ENCODE data around the gene CFAP54. TPM values are rescaled to one million over a fixed set of nuclear protein-coding genes. Genes with fewer than 3 reads are reported as not detected.
"Not testable (repeated sequence)": the region's sequence is repeated elsewhere in the genome, so short reads cannot be mapped to it uniquely, and the experiment has no call there.

The CFAP54 gene
- total RNA-seq, 1 experiment from 2014 or later, result 0.40 TPM

GRCh38 chr12:96466939-96467751 is 22.2 kb upstream of the CFAP54 start:
- no peak for DNase-seq (ENCODE audit: low read depth, low spot score)
- in situ Hi-C loops (cut with HindIII; ENCODE audit: low pct_unique_long_range_greater_than_20kb, low sequenced_read_pairs), result no loop called here

- in situ Hi-C loops (cut with HindIII; ENCODE audit: low pct_unique_long_range_greater_than_20kb, low sequenced_read_pairs), result no loop called here
Observed at GRCh38 chr12:96471368-96472050, 17.9 kb upstream of the CFAP54 start.

GRCh38 chr12:96472384-96472783 is 17.0 kb upstream of the CFAP54 start:
- in situ Hi-C loops (cut with HindIII; ENCODE audit: low pct_unique_long_range_greater_than_20kb, low sequenced_read_pairs), result no loop called here
- DNase-seq (ENCODE audit: low read depth, low spot score), result no peak

More at GRCh38 chr12:96471368-96472050, 17.9 kb upstream of the CFAP54 start:
- no peak for DNase-seq (ENCODE audit: low read depth, low spot score)

GRCh38 chr12:96473394-96474093 is 15.8 kb upstream of the CFAP54 start:
- in situ Hi-C loops (cut with HindIII; ENCODE audit: low pct_unique_long_range_greater_than_20kb, low sequenced_read_pairs), result no loop called here
- no peak for DNase-seq (ENCODE audit: low read depth, low spot score)

- no peak for DNase-seq (ENCODE audit: low read depth, low spot score)
- in situ Hi-C loops (cut with HindIII; ENCODE audit: low pct_unique_long_range_greater_than_20kb, low sequenced_read_pairs), result no loop called here
Observed at GRCh38 chr12:96474206-96474605, 15.2 kb upstream of the CFAP54 start.

GRCh38 chr12:96478011-96478410 is 11.4 kb upstream of the CFAP54 start:
- DNase-seq (ENCODE audit: low read depth, low spot score), result no peak
- in situ Hi-C loops (cut with HindIII; ENCODE audit: low pct_unique_long_range_greater_than_20kb, low sequenced_read_pairs), result no loop called here

- in situ Hi-C loops (cut with HindIII; ENCODE audit: low pct_unique_long_range_greater_than_20kb, low sequenced_read_pairs), result no loop called here
- DNase-seq (ENCODE audit: low read depth, low spot score), result no peak
Observed at GRCh38 chr12:96482086-96482485, 7.3 kb upstream of the CFAP54 start.

- no peak for DNase-seq (ENCODE audit: low read depth, low spot score)
- in situ Hi-C loops (cut with HindIII; ENCODE audit: low pct_unique_long_range_greater_than_20kb, low sequenced_read_pairs), result no loop called here
Observed at GRCh38 chr12:96483116-96483515, 6.3 kb upstream of the CFAP54 start.

GRCh38 chr12:96486751-96487613 is 2.4 kb upstream of the CFAP54 start:
- no peak for DNase-seq (ENCODE audit: low read depth, low spot score)
- in situ Hi-C loops (cut with HindIII; ENCODE audit: low pct_unique_long_range_greater_than_20kb, low sequenced_read_pairs), result no loop called here

GRCh38 chr12:96487634-96488033 is 1.7 kb upstream of the CFAP54 start:
- DNase-seq (ENCODE audit: low read depth, low spot score), result no peak

GRCh38 chr12:96493106-96493505 is 3.7 kb downstream of the CFAP54 start:
- DNase-seq (ENCODE audit: low read depth, low spot score), result no peak
- in situ Hi-C loops (cut with HindIII; ENCODE audit: low pct_unique_long_range_greater_than_20kb, low sequenced_read_pairs), result no loop called here

More at GRCh38 chr12:96487634-96488033, 1.7 kb upstream of the CFAP54 start:
- in situ Hi-C loops (cut with HindIII; ENCODE audit: low pct_unique_long_range_greater_than_20kb, low sequenced_read_pairs), result no loop called here

- DNase-seq (ENCODE audit: low read depth, low spot score); in situ Hi-C loops (cut with HindIII; ENCODE audit: low pct_unique_long_range_greater_than_20kb, low sequenced_read_pairs): not testable (repeated sequence)
Observed at GRCh38 chr12:96494154-96494553, 4.8 kb downstream of the CFAP54 start.

GRCh38 chr12:96495155-96495554 is 5.8 kb downstream of the CFAP54 start:
- DNase-seq (ENCODE audit: low read depth, low spot score), result no peak
- in situ Hi-C loops (cut with HindIII; ENCODE audit: low pct_unique_long_range_greater_than_20kb, low sequenced_read_pairs), result no loop called here

- in situ Hi-C loops (cut with HindIII; ENCODE audit: low pct_unique_long_range_greater_than_20kb, low sequenced_read_pairs), result no loop called here
- no peak for DNase-seq (ENCODE audit: low read depth, low spot score)
Observed at GRCh38 chr12:96495841-96496545, 6.6 kb downstream of the CFAP54 start.

- in situ Hi-C loops (cut with HindIII; ENCODE audit: low pct_unique_long_range_greater_than_20kb, low sequenced_read_pairs), result no loop called here
- no peak for DNase-seq (ENCODE audit: low read depth, low spot score)
Observed at GRCh38 chr12:96496944-96497343, 7.6 kb downstream of the CFAP54 start.

GRCh38 chr12:96497855-96498254 is 8.5 kb downstream of the CFAP54 start:
- in situ Hi-C loops (cut with HindIII; ENCODE audit: low pct_unique_long_range_greater_than_20kb, low sequenced_read_pairs), result no loop called here
- peak; percentile 16 for DNase-seq (ENCODE audit: low read depth, low spot score)

GRCh38 chr12:96500693-96501092 is 11.3 kb downstream of the CFAP54 start:
- peak; percentile 46 for DNase-seq (ENCODE audit: low read depth, low spot score)
- in situ Hi-C loops (cut with HindIII; ENCODE audit: low pct_unique_long_range_greater_than_20kb, low sequenced_read_pairs), result no loop called here
